HG03432 (cell line): ENCODE data around the gene CDKAL1.

Experiments
- ATAC-seq: cut with Tn5 transposase; IDR thresholded peaks from one replicate; pipeline ENCODE4 v1.9.1; 2021; ENCODE audit warnings: mild to moderate bottlenecking, moderate library complexity; ENCODE audit not compliant: unreplicated experiment

CDKAL1 gene

GRCh38 chr6:21265034-21265729 lies 730.9 kb downstream of the CDKAL1 start:
- ATAC-seq, result no peak

GRCh38 chr6:21265730-21266044 lies 731.4 kb downstream of the CDKAL1 start:
- no peak for ATAC-seq

- ATAC-seq, result no peak
Observed at GRCh38 chr6:21270636-21271201, 736.5 kb downstream of the CDKAL1 start.

- ATAC-seq, result no peak
Observed at GRCh38 chr6:21271428-21272155, 737.3 kb downstream of the CDKAL1 start.

GRCh38 chr6:21273451-21273850 lies 739.2 kb downstream of the CDKAL1 start:
- no peak for ATAC-seq

GRCh38 chr6:21274851-21275250 lies 740.6 kb downstream of the CDKAL1 start:
- ATAC-seq, result no peak

- ATAC-seq, result no peak
Observed at GRCh38 chr6:21277601-21278374, 743.5 kb downstream of the CDKAL1 start.

GRCh38 chr6:21278375-21278745 lies 744.1 kb downstream of the CDKAL1 start:
- ATAC-seq, result no peak

- no peak for ATAC-seq
Observed at GRCh38 chr6:21279619-21280018, 745.4 kb downstream of the CDKAL1 start.

GRCh38 chr6:21281366-21281765 lies 747.1 kb downstream of the CDKAL1 start:
- ATAC-seq, result no peak
